Measurements from ENCODE around the gene HLA-A.

- TF ChIP-seq SUZ12 (IDR thresholded peaks at IDR 0.05; ENCODE audit: extremely low read depth, insufficient read depth, insufficient read length) (no peak), ZNF274 (IDR thresholded peaks at IDR 0.05; ENCODE audit: low read depth, low read length) (no peak), YY1 (IDR thresholded peaks at IDR 0.05; ENCODE audit: insufficient read depth, insufficient read length) (no peak)
Observed at GRCh38 chr6:29925727-29926412, 16.5 kb upstream of the HLA-A start.

Data from NT2/D1 (cell line).